ENCODE measurements around the gene KSR1. TPM values are rescaled to one million over a fixed set of nuclear protein-coding genes. Genes with fewer than 3 reads are reported as not detected.

KSR1 gene
- total and polyA plus RNA-seq, 9 of the 15 experiments (the other 6 are each of a cell fraction or from before 2014, with no cell fraction given): 1.4 to 51.7 (median 18.4) TPM

- TF ChIP-seq SNAPC5 (CRISPR knock-in tag; IDR thresholded peaks at IDR 0.05) (no peak), NFE2L1 (tag; IDR thresholded peaks at IDR 0.05; ENCODE audit: borderline replicate concordance, low read depth) (0 out of 2 replicates have a peak, but pooled peaks have one; percentile 8), BHLHE40 (IDR thresholded peaks at IDR 0.05; ENCODE audit: low read length) (no peak), GTF2A2 (tag; IDR thresholded peaks at IDR 0.05) (peak; percentile 27; the same call in 1 of the 2 replicates), MGA (IDR thresholded peaks at IDR 0.05) (peak; percentile 57; the same call in 1 of the 2 replicates), EP400 (IDR thresholded peaks at IDR 0.05) (peak; percentile 40; the same call in 1 of the 2 replicates), CREM (IDR thresholded peaks at IDR 0.05; ENCODE audit: low read depth) (peak; percentile 5; the same call in 1 of the 2 replicates), YY1 (IDR thresholded peaks at IDR 0.05; ENCODE audit: borderline replicate concordance in 1 of 3, control insufficient read depth in 1 of 3, extremely low read depth in 1 of 3, insufficient read depth in 3 of 3, insufficient read length in 1 of 3, insufficient replicate concordance in 2 of 3, low read depth in 1 of 3, low read length in 2 of 3) (peak in 1 of 3 experiments; percentile 24), TCF3 (CRISPR knock-in tag; IDR thresholded peaks at IDR 0.05) (no peak), ZEB2 (IDR thresholded peaks at IDR 0.05) (no peak), NR4A1 (CRISPR knock-in tag; IDR thresholded peaks at IDR 0.05) (no peak), NR4A1 (tag; IDR thresholded peaks at IDR 0.05) (0 out of 2 replicates have a peak, but pooled peaks have one; percentile 44), ZNF395 (CRISPR knock-in tag; IDR thresholded peaks at IDR 0.05) (peak; percentile 79; the same call in 1 of the 2 replicates)
These were observed 110.7 kb downstream of the KSR1 start (continued) for GRCh38 chr17:27566671-27567562.
